HepG2 (cell line): ENCODE data around the gene GSC2. TPM values are rescaled to one million over a fixed set of nuclear protein-coding genes. Genes with fewer than 3 reads are reported as not detected.

Experiments used
- GMEB1 ChIP-seq: sonication (generic); formaldehyde crosslinking; IDR thresholded peaks from 2 replicates; pipeline ENCODE4 v1.5.1; 2020; ENCODE audit warnings: missing genetic modification reagents, mild to moderate bottlenecking, borderline replicate concordance
- HOXA5 ChIP-seq: sonication (generic); formaldehyde crosslinking; IDR thresholded peaks from 2 replicates; pipeline ENCODE4 v1.4.0; 2020; ENCODE audit warnings: missing genetic modification reagents
- SRSF1 ChIP-seq: fragments of 200-400 bp; formaldehyde crosslinking; optimal IDR thresholded peaks from 2 replicates; pipeline ENCODE3; 2017; ENCODE audit warnings: mild to moderate bottlenecking, low read depth, low read length, moderate library complexity
- SRSF4 ChIP-seq: fragments of 200-400 bp; formaldehyde crosslinking; IDR thresholded peaks from one replicate; pipeline ENCODE4 v1.6.1; 2018; ENCODE audit warnings: mild to moderate bottlenecking, low read depth, low read length, moderate library complexity; ENCODE audit not compliant: poor library complexity, severe bottlenecking
- ZBTB3 ChIP-seq: sonication (generic); formaldehyde crosslinking; IDR thresholded peaks from 2 replicates; pipeline ENCODE4 v1.4.0; 2020; ENCODE audit warnings: low read depth, mild to moderate bottlenecking, moderate library complexity, missing genetic modification reagents, borderline replicate concordance
- ZBTB40 ChIP-seq, 2 experiments: fragments of 450-650 bp in 1 of 2; sonication (generic) in 1 of 2; formaldehyde crosslinking in 1 of 2; IDR thresholded peaks; 2 replicates each; pipeline versions ENCODE4 v1.6.1 to v1.8.0; 2016 to 2022; ENCODE audit warnings: antibody characterized with exemption in 1 of 2, mild to moderate bottlenecking in 1 of 2, missing genetic modification reagents in 1 of 2
- ZNF205 ChIP-seq: IDR thresholded peaks from 2 replicates; pipeline ENCODE4 v1.6.1; 2018; ENCODE audit warnings: missing biosample characterization, missing genetic modification reagents
- ZNF337 ChIP-seq: sonication (generic); formaldehyde crosslinking; IDR thresholded peaks from 2 replicates; pipeline ENCODE4 v1.5.1; 2020; ENCODE audit warnings: missing genetic modification reagents, low read depth, mild to moderate bottlenecking, borderline replicate concordance
- ZNF512 ChIP-seq: sonication (generic); formaldehyde crosslinking; IDR thresholded peaks from 2 replicates; pipeline ENCODE4 v1.4.0; 2020; ENCODE audit warnings: mild to moderate bottlenecking, missing genetic modification reagents
- ZSCAN29 ChIP-seq: sonication (generic); formaldehyde crosslinking; conservative IDR thresholded peaks from 2 replicates; pipeline ENCODE4 v1.4.0; 2020; ENCODE audit warnings: mild to moderate bottlenecking, missing genetic modification reagents
- polyA plus RNA-seq, 8 experiments: library from polyadenylated mRNA; depleted of rRNA in 3 of 8; stranded (reverse) in 7 of 8; unstranded in 1 of 8; fragments of >200 nt; fragmentation: Illumina TruSeq in 4 of 8; extraction: Trizol in 4 of 8; gene quantifications; 2 replicates each; pipeline versions ENCODE4 v1.2.1 to v1.2.3, GENCODE V29; 2011 to 2016; ENCODE audit warnings: low read depth in 4 of 8, missing spikeins in 1 of 8, mixed read lengths in 1 of 8; ENCODE audit not compliant: insufficient read depth in 1 of 8
- total RNA-seq, 5 experiments: library from RNA; depleted of rRNA; stranded (reverse); fragments of >200 nt; fragmentation: Illumina TruSeq; extraction: Trizol; gene quantifications; 2 replicates each; pipeline ENCODE4 v1.2.3, GENCODE V29; 2016; ENCODE audit warnings: low read depth in 1 of 5
- TF ChIP-seq, protein P1 (sequence below): IDR thresholded peaks from 2 replicates; pipeline ENCODE4 v1.6.1; 2012; ENCODE audit warnings: low read length, improper control_type of control experiment

GSC2 gene
- total and polyA plus RNA-seq, 2 of the 13 experiments (the other 11 are each of a cell fraction or from before 2014, with no cell fraction given), result not detected

- TF ChIP-seq ZBTB40 (IDR thresholded peaks at IDR 0.05), result no peak
- no peak for TF ChIP-seq ZBTB40 (CRISPR knock-in tag; IDR thresholded peaks at IDR 0.05)
- no peak for TF ChIP-seq ZNF205 (CRISPR knock-in tag)
- no peak for TF ChIP-seq SRSF4
- no peak for TF ChIP-seq ZBTB3 (CRISPR knock-in tag)
- no peak for TF ChIP-seq HOXA5 (CRISPR knock-in tag)
- no peak for TF ChIP-seq ZSCAN29
- TF ChIP-seq ZNF512 (CRISPR knock-in tag), result no peak
- no peak for TF ChIP-seq SRSF1
- TF ChIP-seq, protein P1, sequence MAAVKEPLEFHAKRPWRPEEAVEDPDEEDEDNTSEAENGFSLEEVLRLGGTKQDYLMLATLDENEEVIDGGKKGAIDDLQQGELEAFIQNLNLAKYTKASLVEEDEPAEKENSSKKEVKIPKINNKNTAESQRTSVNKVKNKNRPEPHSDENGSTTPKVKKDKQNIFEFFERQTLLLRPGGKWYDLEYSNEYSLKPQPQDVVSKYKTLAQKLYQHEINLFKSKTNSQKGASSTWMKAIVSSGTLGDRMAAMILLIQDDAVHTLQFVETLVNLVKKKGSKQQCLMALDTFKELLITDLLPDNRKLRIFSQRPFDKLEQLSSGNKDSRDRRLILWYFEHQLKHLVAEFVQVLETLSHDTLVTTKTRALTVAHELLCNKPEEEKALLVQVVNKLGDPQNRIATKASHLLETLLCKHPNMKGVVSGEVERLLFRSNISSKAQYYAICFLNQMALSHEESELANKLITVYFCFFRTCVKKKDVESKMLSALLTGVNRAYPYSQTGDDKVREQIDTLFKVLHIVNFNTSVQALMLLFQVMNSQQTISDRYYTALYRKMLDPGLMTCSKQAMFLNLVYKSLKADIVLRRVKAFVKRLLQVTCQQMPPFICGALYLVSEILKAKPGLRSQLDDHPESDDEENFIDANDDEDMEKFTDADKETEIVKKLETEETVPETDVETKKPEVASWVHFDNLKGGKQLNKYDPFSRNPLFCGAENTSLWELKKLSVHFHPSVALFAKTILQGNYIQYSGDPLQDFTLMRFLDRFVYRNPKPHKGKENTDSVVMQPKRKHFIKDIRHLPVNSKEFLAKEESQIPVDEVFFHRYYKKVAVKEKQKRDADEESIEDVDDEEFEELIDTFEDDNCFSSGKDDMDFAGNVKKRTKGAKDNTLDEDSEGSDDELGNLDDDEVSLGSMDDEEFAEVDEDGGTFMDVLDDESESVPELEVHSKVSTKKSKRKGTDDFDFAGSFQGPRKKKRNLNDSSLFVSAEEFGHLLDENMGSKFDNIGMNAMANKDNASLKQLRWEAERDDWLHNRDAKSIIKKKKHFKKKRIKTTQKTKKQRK, result no peak
- no peak; the same call in 1 of the 2 replicates for TF ChIP-seq GMEB1 (CRISPR knock-in tag)
- TF ChIP-seq ZNF337 (CRISPR knock-in tag), result no peak
These were observed 28.1 kb upstream of the GSC2 start (continued) for GRCh38 chr22:19178065-19178656.
